Activated CD4-positive, CD25-positive, alpha-beta regulatory T cell (primary cell): ENCODE data around the gene NRBP1.
"Not testable (repeated sequence)": the region's sequence is repeated elsewhere in the genome, so short reads cannot be mapped to it uniquely, and the experiment has no call there.

Experiments used
- DNase-seq, 4 experiments: peaks; one replicate each; lab custom pipeline; 2025; lab: John Stamatoyannopoulos, UW

Gene NRBP1

GRCh38 chr2:27421660-27422250, 6.7 kb upstream of the NRBP1 start:
- no peak for DNase-seq

GRCh38 chr2:27422958-27423357, 5.5 kb upstream of the NRBP1 start:
- no peak for DNase-seq

GRCh38 chr2:27425039-27425438, 3.4 kb upstream of the NRBP1 start:
- DNase-seq = not testable (repeated sequence)

DNA sequence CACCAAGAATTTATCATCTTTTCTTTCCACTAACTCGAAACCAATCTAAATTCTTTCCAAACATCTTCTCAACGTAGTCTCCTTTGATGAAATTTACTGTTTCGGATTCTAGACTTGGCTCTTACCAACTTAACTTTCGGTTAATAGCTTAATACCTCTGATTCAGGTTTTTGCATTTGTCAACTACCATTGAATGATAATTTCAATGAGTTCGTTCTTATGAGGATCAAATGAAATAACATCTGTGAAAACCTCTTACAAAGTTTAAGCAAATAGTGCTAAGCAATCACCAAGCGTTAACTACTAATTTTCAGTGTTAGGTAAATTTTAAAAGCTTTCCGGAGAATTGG, 593 bp upstream of the NRBP1 start:
- DNase-seq = no peak

GRCh38 chr2:27428978-27429541, 629 bp downstream of the NRBP1 start:
- DNase-seq = peak; percentile 47 to 59 (median 50)

DNA sequence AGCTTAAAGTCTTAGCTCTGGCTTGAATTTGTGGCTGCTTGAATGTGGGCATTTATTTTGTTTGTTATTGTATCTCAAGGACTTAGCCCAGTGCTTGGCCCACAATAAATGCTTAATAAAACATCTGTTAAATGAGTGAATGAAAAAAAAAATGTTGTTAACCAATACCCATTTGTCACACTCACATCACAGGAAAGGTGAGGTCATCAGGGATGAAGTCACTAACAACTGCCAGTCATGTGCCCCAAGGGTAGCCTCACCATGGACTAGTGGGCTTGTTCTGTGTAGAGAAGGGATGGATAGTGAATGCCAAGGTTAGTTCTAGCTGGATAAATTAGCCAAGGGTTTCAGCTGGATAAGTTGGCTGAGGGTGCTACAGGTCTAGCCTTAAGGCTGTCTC, 3.0 kb downstream of the NRBP1 start:
- no peak for DNase-seq

DNA sequence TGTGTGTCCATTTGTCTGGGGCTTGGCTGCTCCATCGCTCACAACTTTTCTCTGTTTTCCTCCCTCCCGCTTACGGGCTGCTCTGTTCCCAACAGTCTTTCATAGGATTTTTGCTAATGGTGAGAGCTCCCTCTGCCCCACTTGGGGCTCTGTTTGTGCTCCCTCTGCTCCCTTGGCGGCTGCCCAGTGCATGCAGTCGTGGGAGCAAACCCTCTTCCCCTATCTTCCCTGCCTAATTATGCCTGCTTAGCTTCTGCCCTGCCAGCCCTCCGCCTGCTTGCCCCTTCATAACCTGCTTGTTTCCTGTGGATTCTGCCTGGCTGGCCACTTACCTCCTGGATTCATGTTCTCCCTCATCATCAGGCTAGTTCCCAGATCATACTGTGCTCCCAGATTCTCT, 7.2 kb downstream of the NRBP1 start:
- no peak for DNase-seq

DNA sequence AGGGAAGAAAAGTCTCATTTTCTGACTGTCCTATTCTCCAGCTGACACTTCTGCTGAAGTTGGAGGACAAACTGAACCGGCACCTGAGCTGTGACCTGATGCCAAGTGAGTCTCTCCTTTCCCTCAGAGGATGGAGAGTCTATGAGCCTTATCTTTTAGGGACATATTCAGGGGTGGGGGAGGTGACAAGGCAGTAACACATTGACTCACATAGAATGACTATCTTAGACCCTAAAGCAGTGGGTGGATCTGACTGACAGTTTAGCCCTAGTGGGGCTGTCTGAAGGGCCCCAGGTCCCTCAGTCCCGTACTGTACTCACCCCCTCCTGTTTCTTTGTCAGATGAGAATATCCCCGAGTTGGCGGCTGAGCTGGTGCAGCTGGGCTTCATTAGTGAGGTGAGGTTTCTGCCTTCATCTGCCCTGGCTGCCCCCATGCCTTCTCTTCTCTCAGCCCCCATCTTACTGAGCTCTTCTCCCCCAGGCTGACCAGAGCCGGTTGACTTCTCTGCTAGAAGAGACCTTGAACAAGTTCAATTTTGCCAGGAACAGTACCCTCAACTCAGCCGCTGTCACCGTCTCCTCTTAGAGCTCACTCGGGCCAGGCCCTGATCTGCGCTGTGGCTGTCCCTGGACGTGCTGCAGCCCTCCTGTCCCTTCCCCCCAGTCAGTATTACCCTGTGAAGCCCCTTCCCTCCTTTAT, 12.9 kb downstream of the NRBP1 start:
- no peak for DNase-seq

- peak in 2 of 4 experiments; percentile 30 to 42 for DNase-seq
Measured at GRCh38 chr2:27441958-27442919, 13.8 kb downstream of the NRBP1 start, which contains the start of gene KRTCAP3. KRTCAP3 (plus strand) TSS chr2:27442381; CDS start chr2:27442413, 32 bp downstream.

- no peak for DNase-seq
Measured at GRCh38 chr2:27442920-27443282, 14.5 kb downstream of the NRBP1 start.

- DNase-seq = no peak
Measured at GRCh38 chr2:27445155-27445554, 16.7 kb downstream of the NRBP1 start.

GRCh38 chr2:27445615-27446014, 17.2 kb downstream of the NRBP1 start:
- DNase-seq = no peak

DNA sequence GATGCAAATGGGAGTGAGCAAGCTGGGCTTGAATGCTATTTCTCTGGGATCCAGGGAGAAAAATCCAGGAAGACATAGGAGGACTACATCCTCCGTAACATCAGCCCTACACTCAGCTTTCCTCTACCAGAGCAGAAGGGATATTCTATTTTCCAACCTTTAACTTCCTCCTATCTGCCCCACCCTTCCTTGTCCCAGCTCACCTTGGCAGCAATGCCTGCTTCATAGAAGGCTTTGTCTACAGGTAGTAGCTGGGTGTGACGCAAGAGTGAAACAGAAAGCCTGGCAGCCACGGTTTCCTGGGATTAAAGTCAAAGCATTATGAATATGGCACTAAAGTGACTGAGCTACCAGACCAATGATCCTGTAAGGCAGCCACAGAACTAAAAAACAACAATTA, 17.6 kb downstream of the NRBP1 start:
- no peak for DNase-seq

DNA sequence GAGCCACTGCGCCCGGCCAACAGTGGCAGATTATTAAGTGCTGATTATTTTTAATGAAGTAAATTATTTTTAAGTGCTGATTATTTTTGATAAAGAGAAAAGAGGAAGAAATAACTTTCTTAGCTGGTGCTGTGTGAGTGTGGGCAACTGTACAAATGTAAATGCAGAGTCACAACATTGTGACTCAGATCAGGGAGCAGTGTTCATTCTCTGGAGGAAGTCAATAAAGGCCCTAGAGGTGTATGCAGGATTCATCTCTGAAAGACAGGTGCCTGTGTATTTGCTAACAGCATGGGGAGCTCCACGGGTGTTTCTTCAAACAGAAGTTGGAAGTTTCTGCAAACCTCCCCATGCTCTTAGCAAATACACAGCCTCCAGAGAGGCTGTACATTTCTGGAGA, 19.9 kb downstream of the NRBP1 start:
- no peak for DNase-seq

- DNase-seq = no peak
Measured at GRCh38 chr2:27451095-27451494, 22.7 kb downstream of the NRBP1 start.

- no peak for DNase-seq
Measured at GRCh38 chr2:27453968-27454367, 25.5 kb downstream of the NRBP1 start.

- DNase-seq = no peak
Measured at GRCh38 chr2:27461118-27461517, 32.7 kb downstream of the NRBP1 start.

GRCh38 chr2:27464443-27464842, 36.0 kb downstream of the NRBP1 start:
- no peak for DNase-seq

- DNase-seq = no peak
Measured at GRCh38 chr2:27471961-27472360, 43.5 kb downstream of the NRBP1 start.

GRCh38 chr2:27485496-27485895, 57.1 kb downstream of the NRBP1 start:
- no peak for DNase-seq

DNA sequence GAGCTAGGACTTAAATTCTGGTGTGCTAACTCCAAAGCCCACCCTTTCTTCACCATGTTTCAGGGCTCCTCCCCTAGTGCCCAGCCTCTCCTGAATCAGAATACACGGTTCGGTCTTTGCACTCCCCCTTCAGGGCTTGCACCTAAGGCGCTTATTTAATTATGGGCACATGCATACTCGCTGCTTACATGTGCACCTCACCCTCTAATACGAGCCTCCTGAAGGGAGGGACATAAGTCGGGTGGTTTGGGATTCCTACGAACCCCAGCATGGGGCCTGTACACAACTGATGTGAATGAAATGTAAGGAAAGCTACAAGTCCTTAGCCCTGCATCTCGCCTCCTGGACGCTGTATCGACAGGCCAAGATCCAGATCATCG, 60.7 kb downstream of the NRBP1 start:
- DNase-seq = no peak
